ENCODE measurements around the gene ARPC1A.
"Not testable (repeated sequence)": the region's sequence is repeated elsewhere in the genome, so short reads cannot be mapped to it uniquely, and the experiment has no call there.

Gene ARPC1A

DNA sequence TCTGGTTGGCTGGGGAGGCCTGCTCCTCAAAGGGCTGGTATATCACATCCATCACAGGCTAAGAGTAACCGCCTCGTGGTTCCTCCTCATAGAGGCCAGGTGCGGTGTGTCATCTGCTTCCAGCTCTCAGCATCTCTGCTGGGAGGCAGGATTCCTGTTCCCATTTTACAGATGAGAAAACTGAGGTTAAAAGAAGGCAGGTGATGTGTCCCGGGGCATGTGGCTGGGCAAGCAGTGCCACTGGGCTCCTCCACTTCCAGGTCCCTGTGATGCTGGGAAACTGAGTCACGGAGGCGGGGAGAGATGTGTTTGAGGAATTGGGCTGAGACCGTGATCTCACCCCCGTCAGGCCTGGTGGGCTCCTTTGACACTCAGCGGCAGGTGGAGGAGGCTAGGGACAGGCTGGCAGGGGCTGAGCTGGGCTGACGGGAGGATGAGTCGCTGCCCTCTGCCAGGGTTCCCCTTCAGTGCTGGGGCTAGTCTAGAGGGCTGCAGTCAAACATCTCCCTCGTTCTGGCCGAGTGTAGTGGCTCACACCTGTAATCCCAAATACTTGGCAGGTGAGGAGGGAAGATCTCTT is 58.2 kb downstream of the ARPC1A start:
- no peak for DNase-seq (ENCODE audit: low read depth)
- H3K4me3 ChIP-seq (ENCODE audit: low read depth, low read length): no peak overlapping the region
- TF ChIP-seq, protein P1, sequence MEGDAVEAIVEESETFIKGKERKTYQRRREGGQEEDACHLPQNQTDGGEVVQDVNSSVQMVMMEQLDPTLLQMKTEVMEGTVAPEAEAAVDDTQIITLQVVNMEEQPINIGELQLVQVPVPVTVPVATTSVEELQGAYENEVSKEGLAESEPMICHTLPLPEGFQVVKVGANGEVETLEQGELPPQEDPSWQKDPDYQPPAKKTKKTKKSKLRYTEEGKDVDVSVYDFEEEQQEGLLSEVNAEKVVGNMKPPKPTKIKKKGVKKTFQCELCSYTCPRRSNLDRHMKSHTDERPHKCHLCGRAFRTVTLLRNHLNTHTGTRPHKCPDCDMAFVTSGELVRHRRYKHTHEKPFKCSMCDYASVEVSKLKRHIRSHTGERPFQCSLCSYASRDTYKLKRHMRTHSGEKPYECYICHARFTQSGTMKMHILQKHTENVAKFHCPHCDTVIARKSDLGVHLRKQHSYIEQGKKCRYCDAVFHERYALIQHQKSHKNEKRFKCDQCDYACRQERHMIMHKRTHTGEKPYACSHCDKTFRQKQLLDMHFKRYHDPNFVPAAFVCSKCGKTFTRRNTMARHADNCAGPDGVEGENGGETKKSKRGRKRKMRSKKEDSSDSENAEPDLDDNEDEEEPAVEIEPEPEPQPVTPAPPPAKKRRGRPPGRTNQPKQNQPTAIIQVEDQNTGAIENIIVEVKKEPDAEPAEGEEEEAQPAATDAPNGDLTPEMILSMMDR (IDR thresholded peaks at IDR 0.05; ENCODE audit: insufficient read depth, low read depth, low read length, missing control alignments): no peak

DNA sequence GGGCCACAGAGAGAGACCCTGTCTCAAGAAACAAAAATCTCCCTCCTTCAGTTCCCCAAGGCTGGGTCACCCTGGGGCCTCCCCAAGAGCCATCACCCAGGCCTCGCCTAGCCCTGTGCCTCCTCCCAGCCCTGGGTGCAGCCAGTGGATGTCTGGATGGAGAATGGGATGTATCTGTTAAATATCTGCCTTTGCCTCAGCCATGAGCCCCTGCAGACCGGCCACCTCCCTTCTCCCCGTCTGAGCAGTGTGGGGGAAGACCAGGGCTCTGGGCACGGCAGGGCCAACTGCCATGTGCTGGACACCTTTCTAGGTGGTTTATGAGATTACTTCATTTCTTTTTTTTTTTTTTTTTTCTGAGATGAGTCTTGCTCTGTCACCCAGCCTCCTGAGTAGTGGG is 58.8 kb downstream of the ARPC1A start:
- TF ChIP-seq, protein P1 (IDR thresholded peaks at IDR 0.05; ENCODE audit: insufficient read depth, low read depth, low read length, missing control alignments): no peak
- no peak overlapping the region for H3K4me3 ChIP-seq (ENCODE audit: low read depth, low read length)
- no peak for DNase-seq (ENCODE audit: low read depth)

DNA sequence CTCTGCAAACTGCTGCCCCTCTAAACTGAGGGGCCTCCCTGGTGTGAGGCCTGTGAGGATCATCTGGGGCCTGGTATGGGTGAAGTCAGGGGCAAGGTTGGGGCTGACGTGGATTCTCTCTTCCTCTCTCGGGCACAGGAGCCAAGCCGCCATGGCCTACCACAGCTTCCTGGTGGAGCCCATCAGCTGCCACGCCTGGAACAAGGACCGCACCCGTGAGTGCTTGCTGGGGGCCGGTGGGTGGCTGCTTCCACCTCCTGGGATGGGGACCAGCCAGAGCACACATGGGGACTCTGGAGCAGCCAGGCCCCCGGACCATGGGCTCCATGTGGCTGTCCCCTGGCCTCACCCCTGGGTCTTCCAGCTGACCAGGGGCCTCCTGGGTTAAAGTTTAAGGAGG is 59.9 kb downstream of the ARPC1A start:
- TF ChIP-seq, protein P1 (IDR thresholded peaks at IDR 0.05; ENCODE audit: insufficient read depth, low read depth, low read length, missing control alignments): no peak
- DNase-seq (ENCODE audit: low read depth): no peak
- H3K4me3 ChIP-seq (ENCODE audit: low read depth, low read length): no peak overlapping the region

DNA sequence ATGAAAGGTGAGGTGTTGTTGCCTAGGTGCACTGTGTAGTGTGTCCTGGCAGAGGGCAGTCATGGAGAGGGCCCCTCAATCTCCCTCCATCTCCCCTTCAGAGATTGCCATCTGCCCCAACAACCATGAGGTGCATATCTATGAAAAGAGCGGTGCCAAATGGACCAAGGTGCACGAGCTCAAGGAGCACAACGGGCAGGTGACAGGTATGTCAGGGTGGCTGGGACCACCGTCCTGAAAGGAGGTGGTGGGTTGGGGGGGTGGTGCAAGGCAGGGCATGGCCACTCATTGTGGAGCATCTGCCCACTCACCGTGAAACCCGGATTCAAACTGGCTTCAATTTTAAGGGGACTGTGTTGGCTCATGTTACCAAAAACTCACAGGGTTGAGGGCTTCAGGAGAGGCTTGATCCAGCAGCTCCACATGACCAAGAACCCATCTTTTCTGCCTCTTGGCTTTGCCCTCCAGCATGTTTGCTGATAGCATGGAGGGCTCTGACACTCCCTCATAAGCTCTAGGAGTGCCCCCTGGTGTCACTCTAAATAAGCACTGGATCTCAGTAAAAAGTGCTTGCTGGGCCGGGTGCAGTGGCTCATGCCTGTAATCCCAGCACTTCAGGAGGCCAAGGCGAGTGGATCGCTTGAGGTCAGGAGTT is 61.0 kb downstream of the ARPC1A start:
- peak; percentile 59 for DNase-seq (ENCODE audit: low read depth)
- TF ChIP-seq, protein P1 (IDR thresholded peaks at IDR 0.05; ENCODE audit: insufficient read depth, low read depth, low read length, missing control alignments): peak; percentile 30
- no peak overlapping the region for H3K4me3 ChIP-seq (ENCODE audit: low read depth, low read length)

DNA sequence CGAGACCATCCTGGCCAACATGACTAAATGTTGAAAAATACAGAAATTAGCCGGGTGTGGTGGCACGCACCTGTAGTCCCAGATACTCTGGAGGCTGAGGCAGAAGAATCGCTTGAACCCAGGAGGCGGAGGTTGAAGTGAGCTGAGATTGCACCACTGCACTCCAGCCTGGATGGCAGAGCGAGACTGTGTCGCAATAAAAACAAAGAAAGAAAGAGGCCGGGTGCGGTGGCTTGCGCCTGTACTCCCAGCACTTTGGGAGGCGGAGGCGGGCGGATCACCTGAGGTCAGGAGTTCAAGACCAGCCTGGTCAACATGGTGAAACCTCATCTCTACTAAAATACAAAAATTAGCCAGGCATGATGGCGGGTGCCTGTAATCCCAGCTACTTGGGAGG is 61.5 kb downstream of the ARPC1A start:
- not testable (repeated sequence) for H3K4me3 ChIP-seq (ENCODE audit: low read depth, low read length); DNase-seq (ENCODE audit: low read depth)

DNA sequence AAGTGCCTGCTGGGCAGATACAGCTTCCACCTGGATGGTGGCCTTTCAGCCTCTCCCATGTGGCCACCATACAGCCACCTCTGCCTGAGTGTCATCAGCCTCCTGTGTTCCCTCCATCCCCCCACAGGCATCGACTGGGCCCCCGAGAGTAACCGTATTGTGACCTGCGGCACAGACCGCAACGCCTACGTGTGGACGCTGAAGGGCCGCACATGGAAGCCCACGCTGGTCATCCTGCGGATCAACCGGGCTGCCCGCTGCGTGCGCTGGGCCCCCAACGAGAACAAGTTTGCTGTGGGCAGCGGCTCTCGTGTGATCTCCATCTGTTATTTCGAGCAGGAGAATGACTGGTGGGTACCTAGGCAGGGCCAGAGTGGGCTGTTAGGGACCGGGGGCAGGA is 62.2 kb downstream of the ARPC1A start:
- TF ChIP-seq, protein P1 (IDR thresholded peaks at IDR 0.05; ENCODE audit: insufficient read depth, low read depth, low read length, missing control alignments): no peak
- H3K4me3 ChIP-seq (ENCODE audit: low read depth, low read length): no peak overlapping the region
- DNase-seq (ENCODE audit: low read depth): no peak

DNA sequence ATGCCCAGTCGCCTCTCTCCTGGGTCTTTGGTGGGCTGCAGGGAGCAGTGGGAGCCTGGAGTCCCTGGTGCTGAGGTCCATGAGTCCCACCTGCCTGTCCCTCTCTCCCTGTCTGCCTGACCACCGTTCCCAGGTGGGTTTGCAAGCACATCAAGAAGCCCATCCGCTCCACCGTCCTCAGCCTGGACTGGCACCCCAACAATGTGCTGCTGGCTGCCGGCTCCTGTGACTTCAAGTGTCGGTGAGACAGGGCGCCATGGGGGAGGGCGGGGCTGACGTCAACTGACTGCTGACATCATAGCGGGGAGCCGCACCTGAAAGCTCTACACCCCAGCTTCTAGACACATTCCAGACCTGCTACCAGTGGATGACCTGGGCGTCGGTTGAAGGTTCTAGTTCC is 64.1 kb downstream of the ARPC1A start:
- TF ChIP-seq, protein P1 (IDR thresholded peaks at IDR 0.05; ENCODE audit: insufficient read depth, low read depth, low read length, missing control alignments): no peak

More for the DNA sequence above, 64.1 kb downstream of the ARPC1A start:
- DNase-seq (ENCODE audit: low read depth): no peak
- no peak overlapping the region for H3K4me3 ChIP-seq (ENCODE audit: low read depth, low read length)
